Measurements from ENCODE around the gene DDRGK1.

DNA sequence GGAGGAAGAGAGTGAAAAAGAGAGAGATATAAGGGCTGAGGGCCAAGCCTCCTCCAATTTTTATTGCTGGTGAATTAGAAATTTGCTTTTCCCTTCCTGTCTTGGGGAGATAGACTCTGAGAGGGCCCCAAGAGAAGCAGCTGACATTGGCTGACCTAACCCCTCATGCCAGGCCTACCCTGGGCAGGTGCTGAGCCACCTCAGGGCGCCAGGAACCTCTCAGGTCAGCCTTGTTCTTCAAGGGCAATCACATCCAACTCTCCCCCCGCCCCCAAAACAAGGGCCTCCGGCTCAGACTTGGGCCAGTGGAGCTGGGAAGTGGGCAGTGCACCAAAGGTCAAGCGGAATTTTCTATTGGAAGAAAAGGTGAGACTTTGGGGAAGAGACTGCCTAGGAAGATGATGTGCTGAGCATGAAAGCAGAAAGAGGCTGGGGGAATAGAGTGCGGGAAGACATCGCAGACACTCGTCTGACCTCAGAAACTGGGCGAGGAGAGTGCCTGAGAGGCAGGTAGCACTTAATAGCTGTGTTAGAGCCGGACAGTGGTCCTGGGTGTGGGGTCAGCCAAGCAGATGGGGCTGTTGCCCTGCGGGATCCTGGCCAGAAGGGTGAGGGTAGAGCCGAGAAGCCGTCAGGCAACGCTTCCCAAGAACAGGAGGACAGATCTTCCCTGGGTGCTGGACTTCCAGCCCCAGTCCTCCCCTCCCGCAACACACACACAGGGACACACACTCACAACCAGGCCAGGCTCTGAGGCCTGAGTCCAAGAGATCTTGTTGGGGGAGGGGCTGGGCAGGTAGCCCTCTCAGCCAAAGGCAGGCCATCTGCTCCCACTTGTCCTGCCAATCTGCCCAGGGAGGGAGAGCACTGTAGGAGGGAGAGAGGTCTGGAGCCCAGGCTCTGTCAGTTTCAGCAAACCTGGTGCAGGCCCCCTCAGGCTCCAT lies 41.1 kb downstream of the DDRGK1 start:
- TF ChIP-seq, protein P1, sequence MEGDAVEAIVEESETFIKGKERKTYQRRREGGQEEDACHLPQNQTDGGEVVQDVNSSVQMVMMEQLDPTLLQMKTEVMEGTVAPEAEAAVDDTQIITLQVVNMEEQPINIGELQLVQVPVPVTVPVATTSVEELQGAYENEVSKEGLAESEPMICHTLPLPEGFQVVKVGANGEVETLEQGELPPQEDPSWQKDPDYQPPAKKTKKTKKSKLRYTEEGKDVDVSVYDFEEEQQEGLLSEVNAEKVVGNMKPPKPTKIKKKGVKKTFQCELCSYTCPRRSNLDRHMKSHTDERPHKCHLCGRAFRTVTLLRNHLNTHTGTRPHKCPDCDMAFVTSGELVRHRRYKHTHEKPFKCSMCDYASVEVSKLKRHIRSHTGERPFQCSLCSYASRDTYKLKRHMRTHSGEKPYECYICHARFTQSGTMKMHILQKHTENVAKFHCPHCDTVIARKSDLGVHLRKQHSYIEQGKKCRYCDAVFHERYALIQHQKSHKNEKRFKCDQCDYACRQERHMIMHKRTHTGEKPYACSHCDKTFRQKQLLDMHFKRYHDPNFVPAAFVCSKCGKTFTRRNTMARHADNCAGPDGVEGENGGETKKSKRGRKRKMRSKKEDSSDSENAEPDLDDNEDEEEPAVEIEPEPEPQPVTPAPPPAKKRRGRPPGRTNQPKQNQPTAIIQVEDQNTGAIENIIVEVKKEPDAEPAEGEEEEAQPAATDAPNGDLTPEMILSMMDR (IDR thresholded peaks at IDR 0.05): no peak
- TF ChIP-seq ZFX (IDR thresholded peaks at IDR 0.05; ENCODE audit: borderline replicate concordance): no peak

All from 22Rv1 (cell line).